KMS-11 (cell line): ENCODE data around the gene SDK2.

Experiments used
- H2AFZ ChIP-seq: fragments of 200-600 bp; sonication (generic); 2 replicates; pipeline ENCODE4 v1.6.1; 2016; ENCODE audit warnings: antibody characterized with exemption, mixed run types, low read depth
- H3K27ac ChIP-seq: fragments of 200-600 bp; sonication (generic); 2 replicates; pipeline ENCODE4 v1.6.1; 2016; ENCODE audit warnings: mild to moderate bottlenecking, mixed run types
- H3K27me3 ChIP-seq: fragments of 200-600 bp; sonication (generic); 2 replicates; pipeline ENCODE4 v1.6.1; 2017; ENCODE audit warnings: mild to moderate bottlenecking, low read depth, mixed run types, moderate library complexity; ENCODE audit not compliant: insufficient read depth
- H3K36me3 ChIP-seq: fragments of 200-600 bp; sonication (generic); 2 replicates; pipeline ENCODE4 v1.6.1; 2017; ENCODE audit warnings: mild to moderate bottlenecking, mixed run types; ENCODE audit not compliant: insufficient read depth
- H3K4me1 ChIP-seq: fragments of 200-600 bp; sonication (generic); 2 replicates; pipeline ENCODE4 v1.6.1; 2016; ENCODE audit warnings: mild to moderate bottlenecking, low read depth, mixed run types; ENCODE audit not compliant: poor library complexity, severe bottlenecking
- H3K4me2 ChIP-seq: fragments of 200-600 bp; sonication (generic); 2 replicates; pipeline ENCODE4 v1.7.0; 2016; ENCODE audit warnings: mild to moderate bottlenecking, mixed run types
- H3K4me3 ChIP-seq: fragments of 200-600 bp; sonication (generic); IDR thresholded peaks from 2 replicates; pipeline ENCODE4 v1.6.1; 2017; ENCODE audit warnings: low read depth, low read length, mixed read lengths; ENCODE audit not compliant: insufficient read depth
- H3K79me2 ChIP-seq: fragments of 200-600 bp; sonication (generic); 2 replicates; pipeline ENCODE4 v1.6.1; 2016; ENCODE audit warnings: low read depth, mixed run types; ENCODE audit not compliant: insufficient read depth
- H3K9ac ChIP-seq: fragments of 200-600 bp; sonication (generic); 2 replicates; pipeline ENCODE4 v1.6.1; 2016; ENCODE audit warnings: mild to moderate bottlenecking, mixed run types
- H4K20me1 ChIP-seq: fragments of 200-600 bp; sonication (generic); 2 replicates; pipeline ENCODE4 v1.6.1; 2016; ENCODE audit warnings: mild to moderate bottlenecking, mixed run types; ENCODE audit not compliant: insufficient read depth
- TF ChIP-seq, protein P1 (sequence below): fragments of 200-600 bp; sonication (generic); conservative IDR thresholded peaks from 2 replicates; pipeline ENCODE4 v1.6.1; 2017; ENCODE audit warnings: low read depth, mild to moderate bottlenecking, antibody characterized with exemption, low read length, moderate library complexity, mixed read lengths

SDK2 gene

DNA sequence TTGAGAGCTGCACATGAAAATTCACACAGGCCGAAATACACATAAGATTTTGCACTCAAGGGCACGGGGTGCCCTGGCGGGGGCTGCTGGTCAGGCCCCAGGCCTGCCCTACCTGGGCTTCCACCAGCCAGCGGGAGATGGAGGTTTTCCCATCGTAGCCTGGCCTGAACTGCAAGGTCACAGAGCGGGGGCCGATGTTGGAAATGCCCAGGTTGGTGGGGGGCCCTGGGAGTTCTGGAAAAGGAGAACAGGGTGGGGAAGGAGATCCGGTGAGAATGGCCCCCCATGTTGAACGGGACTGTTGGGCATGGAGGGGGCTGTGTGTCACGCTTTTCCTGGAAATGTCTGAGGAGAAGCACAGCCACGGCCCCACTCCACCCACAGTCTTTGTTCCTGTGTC is 245.2 kb downstream of the SDK2 start:
- Histone ChIP-seq H3K4me2 (no peak overlapping the region), H3K9ac (no peak overlapping the region), H4K20me1 (no peaks in the 10 kb centered on the region), H3K36me3 (no peaks in the 10 kb centered on the region), H2AFZ (no peak overlapping the region), H3K79me2 (no peaks in the 10 kb centered on the region), H3K4me1 (no peaks in the 10 kb centered on the region), H3K4me3 (no peak overlapping the region), H3K27ac (no peak overlapping the region), H3K27me3 (peaks cover 28% of the 10 kb centered on the region)
- TF ChIP-seq, protein P1, sequence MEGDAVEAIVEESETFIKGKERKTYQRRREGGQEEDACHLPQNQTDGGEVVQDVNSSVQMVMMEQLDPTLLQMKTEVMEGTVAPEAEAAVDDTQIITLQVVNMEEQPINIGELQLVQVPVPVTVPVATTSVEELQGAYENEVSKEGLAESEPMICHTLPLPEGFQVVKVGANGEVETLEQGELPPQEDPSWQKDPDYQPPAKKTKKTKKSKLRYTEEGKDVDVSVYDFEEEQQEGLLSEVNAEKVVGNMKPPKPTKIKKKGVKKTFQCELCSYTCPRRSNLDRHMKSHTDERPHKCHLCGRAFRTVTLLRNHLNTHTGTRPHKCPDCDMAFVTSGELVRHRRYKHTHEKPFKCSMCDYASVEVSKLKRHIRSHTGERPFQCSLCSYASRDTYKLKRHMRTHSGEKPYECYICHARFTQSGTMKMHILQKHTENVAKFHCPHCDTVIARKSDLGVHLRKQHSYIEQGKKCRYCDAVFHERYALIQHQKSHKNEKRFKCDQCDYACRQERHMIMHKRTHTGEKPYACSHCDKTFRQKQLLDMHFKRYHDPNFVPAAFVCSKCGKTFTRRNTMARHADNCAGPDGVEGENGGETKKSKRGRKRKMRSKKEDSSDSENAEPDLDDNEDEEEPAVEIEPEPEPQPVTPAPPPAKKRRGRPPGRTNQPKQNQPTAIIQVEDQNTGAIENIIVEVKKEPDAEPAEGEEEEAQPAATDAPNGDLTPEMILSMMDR = no peak

DNA sequence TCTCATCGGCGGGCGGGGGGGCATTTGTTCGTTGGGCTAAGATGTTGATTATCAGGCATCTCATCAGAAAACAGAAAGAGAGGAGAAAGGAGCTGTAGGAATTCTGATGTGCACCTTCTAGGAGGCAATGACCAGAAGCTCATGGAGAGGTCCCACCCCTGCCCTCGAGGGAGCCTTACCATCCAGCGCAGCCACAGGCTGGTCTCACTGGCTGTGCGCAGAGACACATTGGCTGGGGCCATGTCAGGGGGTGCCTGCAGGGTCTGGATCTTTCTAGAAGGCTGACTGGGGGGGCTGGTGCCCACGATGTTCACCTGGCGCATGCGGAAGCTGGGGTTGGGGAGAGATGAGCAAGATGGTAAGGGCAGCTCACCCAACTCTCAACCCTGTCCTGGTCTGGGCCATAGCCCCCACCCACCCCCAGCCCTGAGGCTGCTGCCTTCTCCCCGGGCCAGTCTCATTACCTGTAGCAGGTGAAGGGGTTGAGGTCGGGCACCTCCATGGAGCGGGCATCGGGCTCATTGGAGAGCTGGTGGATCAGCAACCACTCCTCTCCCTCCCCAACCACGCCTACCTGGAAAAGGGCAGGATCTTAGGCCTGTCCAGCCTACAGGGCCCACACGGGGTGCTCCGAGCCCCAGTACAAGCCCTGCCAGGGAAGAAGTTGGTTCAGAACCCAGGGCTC is 246.2 kb downstream of the SDK2 start:
- no peak overlapping the region for H3K4me3 ChIP-seq
- H4K20me1 ChIP-seq = no peaks in the 10 kb centered on the region
- no peak overlapping the region for H2AFZ ChIP-seq
- no peak overlapping the region for H3K9ac ChIP-seq
- TF ChIP-seq, protein P1 = no peak
- H3K4me2 ChIP-seq = no peak overlapping the region
- peaks cover 32% of the 10 kb centered on the region for H3K27me3 ChIP-seq
- no peaks in the 10 kb centered on the region for H3K36me3 ChIP-seq
- no peaks in the 10 kb centered on the region for H3K4me1 ChIP-seq
- H3K79me2 ChIP-seq = no peaks in the 10 kb centered on the region
- no peak overlapping the region for H3K27ac ChIP-seq

DNA sequence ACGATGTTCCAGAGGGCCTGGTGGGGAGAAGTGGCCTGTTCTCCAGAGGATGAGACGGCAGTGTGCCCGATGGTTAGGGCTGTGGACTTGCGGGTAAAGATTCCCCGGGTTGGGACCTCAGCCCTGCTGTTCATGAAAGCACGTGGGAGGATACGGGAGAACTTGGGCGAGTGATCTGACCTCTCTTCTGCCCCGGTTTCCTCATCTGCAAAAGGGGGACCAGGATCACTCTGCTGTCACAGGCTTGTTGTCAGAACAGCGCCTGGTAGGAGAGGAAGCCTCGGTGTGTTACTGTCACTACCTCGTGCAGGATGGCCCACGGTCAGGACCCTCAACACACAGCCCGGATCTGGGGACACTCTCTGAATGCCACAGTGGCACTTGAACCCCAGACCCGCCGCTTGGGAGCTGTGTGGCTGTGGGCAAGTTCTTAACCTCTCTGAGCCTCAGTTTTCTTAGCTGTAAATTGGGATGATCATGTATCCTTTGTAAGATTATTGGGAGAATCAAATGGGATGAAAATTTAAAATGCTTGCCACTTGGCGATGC is 246.9 kb downstream of the SDK2 start:
- Histone ChIP-seq H3K36me3 (no peaks in the 10 kb centered on the region), H3K4me3 (no peak overlapping the region), H3K79me2 (no peaks in the 10 kb centered on the region), H3K27me3 (peaks cover 32% of the 10 kb centered on the region), H3K4me2 (no peak overlapping the region), H3K4me1 (no peaks in the 10 kb centered on the region), H2AFZ (no peak overlapping the region), H4K20me1 (no peaks in the 10 kb centered on the region), H3K9ac (no peak overlapping the region), H3K27ac (no peak overlapping the region)
- TF ChIP-seq, protein P1 = no peak

DNA sequence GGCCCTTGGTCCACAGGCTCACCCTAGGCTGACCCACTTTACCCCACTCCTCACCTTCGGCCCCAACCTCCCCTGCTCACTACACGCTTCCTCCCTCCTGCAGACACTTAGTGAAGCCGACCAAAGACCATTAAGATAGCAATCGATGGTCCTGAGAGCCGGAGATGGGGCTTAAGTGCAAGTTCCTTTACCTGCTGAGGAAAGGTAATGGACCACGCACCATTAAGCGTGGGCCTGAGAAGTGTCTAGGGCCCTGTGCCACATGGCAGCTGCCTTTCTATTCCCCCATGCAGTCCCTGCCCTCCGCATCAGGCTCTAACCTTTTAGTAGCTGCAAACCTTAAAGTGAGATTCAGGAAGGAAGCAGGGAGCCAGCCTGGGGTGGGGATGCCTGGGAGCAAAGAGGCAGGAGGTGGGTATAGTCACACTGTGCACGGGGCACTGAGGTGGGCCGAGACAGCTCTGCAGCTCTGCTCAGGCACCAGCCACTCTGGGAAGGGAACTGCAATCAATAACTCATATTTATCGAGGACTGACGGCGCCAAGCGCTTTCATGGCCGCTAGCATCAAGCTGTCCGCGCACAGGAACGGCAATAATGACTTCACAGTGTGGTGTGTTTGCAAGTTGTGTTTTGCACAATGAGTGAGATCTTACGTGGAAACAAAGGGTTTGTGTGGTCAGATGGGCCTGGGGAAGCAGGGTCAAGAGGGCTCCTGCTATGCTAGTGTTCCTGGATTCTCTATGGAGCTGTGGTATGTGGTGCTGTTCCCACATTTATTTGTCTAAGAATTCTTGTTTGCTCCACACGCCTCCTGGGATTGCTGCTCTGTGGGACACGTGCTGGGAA is 247.6 kb downstream of the SDK2 start:
- H4K20me1 ChIP-seq = no peaks in the 10 kb centered on the region
- no peak overlapping the region for H3K27ac ChIP-seq
- no peak overlapping the region for H3K4me3 ChIP-seq
- H3K36me3 ChIP-seq = no peaks in the 10 kb centered on the region
- no peak overlapping the region for H3K9ac ChIP-seq
- H3K4me1 ChIP-seq = no peaks in the 10 kb centered on the region
- H2AFZ ChIP-seq = no peak overlapping the region
- no peak overlapping the region for H3K4me2 ChIP-seq
- TF ChIP-seq, protein P1 = no peak
- H3K79me2 ChIP-seq = no peaks in the 10 kb centered on the region
- H3K27me3 ChIP-seq = peaks cover 32% of the 10 kb centered on the region
